Endometrial microvascular endothelial cells (primary cell): ENCODE measurements around the gene CACNB4. TPM values are rescaled to one million over a fixed set of nuclear protein-coding genes. Genes with fewer than 3 reads are reported as not detected.

ENCODE experiments used
- in situ Hi-C: cut with HindIII; loops from 2 replicates; pipeline ENCODE4 v1.10.0; 2017; ENCODE audit warnings: low sequenced_read_pairs, low pct_unique_long_range_greater_than_20kb; ENCODE audit errors: inconsistent ontology term
- total RNA-seq: library from RNA; depleted of rRNA; stranded (reverse); fragments of >200 nt; gene quantifications from one replicate; pipeline ENCODE4 v1.2.3, GENCODE V29; 2015; ENCODE audit errors: inconsistent ontology term

The CACNB4 gene
- total RNA-seq, 1 donor from 2014 or later, result not detected

DNA sequence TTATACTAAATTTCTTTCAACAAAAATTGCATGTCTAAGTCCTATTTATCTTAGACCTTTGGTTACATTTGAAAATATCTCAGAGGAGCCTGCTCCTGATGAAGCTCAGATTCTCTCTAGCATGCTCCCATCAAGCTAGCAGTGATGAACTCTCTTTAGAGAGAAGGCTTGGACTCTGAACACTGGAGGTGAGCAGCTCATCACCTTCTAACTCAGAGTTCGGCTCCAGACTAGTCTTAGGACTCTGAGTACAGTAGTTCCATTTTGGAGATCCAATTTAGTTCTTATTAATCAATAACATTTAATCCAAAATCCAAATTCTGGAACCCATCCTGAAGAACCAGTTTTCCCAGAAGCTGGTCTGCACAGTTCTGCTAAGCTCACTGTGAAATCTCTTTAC is 107.8 kb downstream of the CACNB4 start:
- in situ Hi-C loops, result no loop called here

DNA sequence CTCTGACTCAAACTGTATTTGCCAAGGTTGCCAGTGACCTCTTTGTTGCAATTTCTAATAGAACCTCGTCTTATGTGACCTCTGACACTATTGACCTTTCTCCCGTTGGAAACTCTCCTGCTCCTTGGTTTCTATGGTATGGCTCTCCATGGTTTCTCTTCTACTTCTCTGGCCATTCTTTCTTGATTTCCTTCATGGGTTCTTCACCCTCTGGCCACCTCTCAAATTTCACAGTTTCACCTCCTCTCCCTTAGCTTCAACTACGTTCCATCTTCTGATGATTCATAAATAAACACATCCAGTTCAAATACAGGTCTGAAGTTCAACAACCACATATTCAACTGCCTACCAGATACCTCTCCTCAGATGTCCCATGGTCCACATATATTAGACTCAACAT is 109.5 kb downstream of the CACNB4 start:
- in situ Hi-C loops, result no loop called here

DNA sequence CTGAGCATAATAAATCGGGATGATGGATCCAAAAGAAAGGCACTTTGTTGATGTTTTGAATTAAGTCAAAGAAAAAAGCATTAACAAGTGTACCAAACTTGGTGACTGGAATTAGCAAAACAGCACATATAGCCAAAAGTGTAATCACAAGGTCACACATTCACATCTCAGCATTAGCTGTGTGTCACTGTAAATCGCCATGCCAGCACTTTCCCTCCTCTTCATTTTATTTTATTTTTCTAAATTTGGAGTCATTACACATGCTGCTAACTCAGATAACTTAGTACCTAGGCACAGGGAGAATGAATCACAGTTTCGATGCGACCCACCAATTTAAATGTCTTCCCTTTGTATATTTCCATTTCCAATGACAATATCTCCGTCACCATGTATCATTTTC is 111.4 kb downstream of the CACNB4 start:
- in situ Hi-C loops, result no loop called here

DNA sequence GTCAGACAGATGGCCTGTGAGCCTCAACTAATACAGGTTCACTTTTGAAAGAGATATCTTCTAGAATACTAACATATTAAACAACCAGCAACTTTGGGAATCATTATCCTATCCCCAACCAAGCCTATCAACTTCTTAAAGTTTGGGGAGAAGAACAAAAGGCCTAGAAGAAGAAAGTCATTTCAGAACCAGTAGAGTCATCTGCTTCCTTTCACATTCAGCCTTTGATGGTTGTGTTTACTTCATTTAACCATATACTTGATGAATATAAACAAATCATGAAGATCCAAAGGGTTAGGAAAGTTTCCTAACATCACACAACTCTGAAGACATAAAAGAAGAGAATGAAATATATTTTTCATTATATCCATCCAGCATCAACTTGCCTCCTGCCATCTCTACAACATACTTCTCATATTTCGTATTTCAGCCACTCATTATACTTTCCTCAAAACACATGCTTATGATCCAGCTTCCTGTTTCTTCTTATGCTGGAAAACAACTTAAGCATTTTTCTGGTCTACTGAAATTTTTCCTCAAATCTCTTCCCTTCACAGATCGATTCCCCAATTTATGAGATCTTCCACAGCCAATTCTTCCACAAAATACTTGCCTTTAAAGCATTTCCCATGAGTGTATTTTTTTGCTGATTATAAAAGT is 114.3 kb downstream of the CACNB4 start:
- in situ Hi-C loops, result no loop called here

DNA sequence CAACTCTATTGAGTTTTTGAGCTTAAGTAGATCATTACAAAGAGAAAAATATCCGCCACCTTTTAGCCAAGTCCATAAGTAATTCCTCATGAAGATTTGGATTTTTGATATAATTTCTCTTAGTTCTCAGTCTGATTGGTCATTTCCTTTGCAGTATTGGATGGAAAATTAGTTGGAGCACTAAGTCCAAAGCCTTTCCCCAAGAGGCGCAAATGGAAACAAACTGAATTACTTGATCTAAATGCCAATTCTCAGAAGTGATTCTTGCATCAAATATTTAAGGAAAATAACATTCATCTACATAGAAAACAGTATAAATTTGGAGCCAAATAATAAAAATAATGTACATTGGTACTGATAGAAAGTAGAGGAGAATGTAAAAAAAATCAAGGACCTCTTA is 115.6 kb downstream of the CACNB4 start:
- in situ Hi-C loops, result no loop called here

DNA sequence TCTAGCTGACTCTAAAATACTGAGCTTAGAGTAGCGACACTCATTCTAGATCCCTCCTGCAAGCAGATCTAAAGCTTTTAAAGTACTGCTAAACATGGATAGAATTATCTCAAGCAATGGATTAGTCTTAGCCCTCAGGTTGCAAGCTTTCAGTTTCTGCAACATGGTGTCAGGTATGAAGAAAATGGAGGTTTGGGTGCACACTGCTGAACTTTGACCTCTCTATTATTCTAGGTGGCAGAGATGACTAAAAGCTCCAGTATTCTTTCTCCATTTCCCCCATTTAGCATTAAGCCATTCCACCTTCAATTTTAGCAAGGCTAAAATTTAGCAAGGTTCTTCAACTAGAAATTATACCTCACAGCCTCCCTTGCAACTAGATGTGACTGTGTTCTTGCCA is 117.0 kb downstream of the CACNB4 start:
- in situ Hi-C loops, result no loop called here

DNA sequence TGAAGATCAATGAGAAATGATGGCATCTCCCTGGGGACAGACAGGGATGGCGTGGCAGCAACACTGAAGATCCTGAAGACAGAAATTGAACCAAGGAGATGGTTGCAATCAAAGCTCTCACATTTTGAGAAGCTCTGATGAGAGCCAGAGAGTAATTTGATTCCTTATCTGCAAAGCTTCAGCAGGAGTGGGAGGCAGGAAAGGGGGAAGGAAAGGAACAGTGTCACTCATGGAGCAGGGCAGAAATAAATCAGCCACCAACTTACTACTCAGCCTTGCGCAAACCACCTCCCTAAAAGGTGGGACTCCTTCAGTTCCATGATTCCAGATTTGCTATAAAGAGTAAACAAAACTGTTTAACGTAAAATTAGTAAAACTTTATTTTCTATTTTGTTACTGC is 119.2 kb downstream of the CACNB4 start:
- in situ Hi-C loops, result no loop called here

DNA sequence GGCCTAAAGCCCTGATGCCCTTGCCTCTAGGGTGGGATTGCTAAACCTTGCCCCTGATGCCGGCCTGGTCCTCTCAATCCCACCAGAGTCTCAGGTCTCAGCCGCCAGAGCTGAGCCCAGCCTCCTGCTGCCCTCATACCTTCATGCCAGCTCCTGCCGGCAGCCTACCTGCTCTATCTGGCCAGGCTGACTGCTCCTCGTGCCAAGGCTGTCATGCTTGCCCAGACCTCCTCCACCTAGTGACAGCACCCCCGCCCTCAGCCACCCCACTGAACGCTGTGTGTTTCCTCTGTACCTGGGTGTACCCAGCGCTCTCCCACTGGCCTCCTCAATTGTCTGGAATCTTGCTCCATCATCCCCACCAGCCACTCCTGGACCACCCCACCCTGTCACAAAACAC is 120.1 kb downstream of the CACNB4 start:
- in situ Hi-C loops, result no loop called here

DNA sequence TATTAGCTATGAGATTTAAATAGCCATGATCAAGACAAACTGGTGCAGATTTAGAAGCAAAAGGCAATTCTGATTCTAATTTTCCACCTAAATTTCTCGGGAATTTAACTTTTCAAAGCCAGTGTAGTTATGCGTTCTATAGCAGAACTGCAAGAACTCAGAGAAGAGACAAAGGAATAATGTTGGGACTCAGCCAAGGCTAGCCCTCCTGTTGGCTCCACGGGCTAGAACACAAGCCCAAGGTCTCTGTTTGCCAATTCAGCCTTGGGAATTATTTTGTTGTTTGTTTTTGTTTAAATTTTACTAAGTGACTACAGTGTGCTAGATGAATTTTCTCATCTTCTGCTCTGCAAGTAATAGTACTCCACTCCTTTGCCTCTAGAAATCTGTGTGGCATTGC is 121.2 kb downstream of the CACNB4 start:
- in situ Hi-C loops, result no loop called here

DNA sequence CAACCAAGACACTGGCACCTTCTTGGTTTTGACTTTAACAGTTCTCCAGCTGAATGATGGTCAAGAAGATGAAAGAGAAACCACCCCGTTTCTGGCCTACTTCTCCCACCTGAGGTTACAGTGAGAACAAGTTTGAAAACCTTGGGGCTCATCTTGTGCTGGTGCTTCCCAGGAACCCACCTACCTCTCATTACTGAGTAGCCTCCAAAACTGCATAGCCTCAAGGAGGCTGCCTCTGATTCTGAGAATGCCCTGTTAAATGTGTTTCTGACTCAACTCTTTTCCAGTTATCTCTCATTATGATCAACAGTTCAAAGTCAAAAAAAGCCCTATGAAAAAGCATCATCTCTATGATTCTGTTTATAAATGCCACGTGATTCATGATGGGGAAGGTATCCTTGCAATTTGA is 121.9 kb downstream of the CACNB4 start:
- in situ Hi-C loops, result no loop called here

DNA sequence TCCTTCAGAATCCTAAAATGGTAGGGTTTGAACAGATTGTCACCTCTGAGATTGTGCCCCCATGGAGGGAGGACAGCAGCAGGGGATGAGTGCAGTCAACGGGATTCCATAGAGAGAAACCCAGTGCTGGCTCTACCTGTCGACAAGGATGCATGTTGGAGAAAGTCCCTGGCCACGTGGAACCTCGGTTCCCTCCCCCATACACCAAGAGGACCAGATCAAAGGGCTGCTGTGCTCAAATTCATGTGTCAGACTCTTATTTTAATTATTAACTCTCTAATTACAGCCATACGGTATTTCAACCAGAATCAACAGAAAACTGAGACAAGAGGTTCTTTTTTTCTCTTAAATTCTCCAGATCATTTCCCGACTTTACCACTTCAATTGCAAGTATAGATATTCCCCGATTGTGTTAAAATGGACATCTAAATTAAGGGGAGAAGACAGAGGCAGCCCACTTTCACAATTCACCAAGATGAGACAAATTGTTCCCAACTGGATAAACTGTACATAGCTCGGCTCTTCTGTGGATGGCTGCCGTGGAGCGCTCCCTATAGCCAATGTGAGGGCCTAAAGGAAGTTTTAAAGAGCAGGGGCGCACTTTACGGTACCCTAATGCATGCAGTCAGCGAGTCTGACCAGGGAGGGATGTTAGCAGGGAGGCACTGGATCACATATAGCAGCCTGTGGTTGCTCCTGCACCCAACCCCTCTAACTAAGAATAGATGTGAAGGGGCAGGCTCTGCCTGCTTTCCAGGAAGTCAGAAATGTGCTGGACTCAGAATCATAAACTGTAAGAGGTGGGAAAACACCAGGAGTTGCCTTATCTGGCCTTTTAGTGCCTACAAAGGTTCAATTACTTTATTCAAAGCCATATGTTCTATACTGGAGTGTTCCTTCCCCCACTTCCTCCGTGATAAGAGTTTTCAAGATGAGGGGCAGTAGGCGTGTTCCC is 123.1 kb downstream of the CACNB4 start:
- in situ Hi-C loops, result no loop called here

DNA sequence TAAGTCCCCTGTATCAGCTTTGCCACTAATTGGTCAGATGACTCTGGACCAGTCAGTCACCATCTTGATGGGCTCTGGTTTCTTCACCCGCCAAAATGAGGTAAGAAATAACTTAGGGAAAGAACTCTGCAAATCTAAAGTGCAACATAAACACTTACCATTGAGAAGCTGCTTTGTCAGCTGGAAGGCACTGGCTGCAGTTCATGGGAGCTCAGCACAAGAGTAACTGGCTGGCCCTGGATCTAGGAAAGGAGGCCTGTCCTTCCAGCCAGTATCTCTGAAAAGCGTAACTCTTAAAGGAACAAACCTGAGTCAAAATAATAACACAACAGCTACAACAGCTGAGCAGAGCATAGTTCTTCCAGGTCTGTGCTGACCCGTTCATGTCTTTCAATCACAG is 123.9 kb downstream of the CACNB4 start:
- in situ Hi-C loops, result no loop called here

DNA sequence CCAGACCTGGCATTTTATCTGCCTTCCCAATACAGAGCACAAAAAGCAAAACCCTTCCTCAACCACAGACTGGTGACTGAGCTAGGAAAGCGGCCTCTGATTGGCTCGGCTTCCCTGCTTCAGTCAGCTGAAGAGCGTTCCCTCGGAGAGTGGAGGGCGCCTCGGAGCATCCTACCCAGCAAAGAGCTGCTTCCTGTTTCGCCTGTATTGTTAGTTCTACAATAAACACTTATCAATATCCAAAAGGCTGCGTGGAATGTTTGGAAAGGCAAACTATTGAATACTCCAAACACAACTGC is 125.0 kb downstream of the CACNB4 start:
- in situ Hi-C loops, result no loop called here

DNA sequence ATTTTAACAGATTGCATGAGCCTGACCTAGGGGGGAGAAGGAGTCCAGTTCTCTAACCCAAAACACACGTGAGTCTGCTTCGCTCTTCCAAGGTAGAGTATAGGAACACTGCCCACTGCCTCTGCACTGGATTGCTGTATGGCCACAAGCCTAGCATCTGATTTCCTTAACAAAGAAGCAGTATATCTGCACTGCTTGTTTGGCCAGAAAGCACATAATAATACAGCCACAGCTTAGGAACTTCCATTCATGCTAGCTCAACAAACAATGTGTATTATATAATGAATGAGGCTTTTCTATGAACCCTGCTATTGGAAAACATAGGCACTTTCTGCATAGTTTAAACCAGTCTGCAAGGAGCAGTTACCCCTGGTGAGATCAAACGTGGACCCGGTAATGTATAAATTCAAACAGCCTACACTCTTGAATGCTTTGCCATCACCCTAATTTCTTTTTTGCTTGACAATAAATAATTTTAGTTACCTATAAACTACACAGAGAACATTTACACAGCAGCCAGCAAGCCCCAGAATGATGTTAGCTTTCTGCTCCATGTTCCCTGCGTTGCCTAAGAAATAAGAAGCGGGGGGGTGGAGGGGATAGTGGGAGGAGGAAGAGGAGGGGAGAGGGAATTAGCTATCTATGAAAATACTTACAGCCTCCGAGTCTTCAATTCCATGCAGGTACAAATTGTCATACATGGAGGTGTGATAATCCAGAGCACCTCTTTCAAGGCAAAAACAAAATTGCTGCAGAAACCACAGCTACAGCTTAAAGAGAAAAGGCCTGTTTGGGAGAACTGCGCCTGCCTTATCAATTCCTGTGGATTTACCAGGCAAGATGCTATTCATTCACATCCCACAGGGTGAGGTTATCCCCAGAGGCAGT is 125.6 kb downstream of the CACNB4 start:
- in situ Hi-C loops, result no loop called here

DNA sequence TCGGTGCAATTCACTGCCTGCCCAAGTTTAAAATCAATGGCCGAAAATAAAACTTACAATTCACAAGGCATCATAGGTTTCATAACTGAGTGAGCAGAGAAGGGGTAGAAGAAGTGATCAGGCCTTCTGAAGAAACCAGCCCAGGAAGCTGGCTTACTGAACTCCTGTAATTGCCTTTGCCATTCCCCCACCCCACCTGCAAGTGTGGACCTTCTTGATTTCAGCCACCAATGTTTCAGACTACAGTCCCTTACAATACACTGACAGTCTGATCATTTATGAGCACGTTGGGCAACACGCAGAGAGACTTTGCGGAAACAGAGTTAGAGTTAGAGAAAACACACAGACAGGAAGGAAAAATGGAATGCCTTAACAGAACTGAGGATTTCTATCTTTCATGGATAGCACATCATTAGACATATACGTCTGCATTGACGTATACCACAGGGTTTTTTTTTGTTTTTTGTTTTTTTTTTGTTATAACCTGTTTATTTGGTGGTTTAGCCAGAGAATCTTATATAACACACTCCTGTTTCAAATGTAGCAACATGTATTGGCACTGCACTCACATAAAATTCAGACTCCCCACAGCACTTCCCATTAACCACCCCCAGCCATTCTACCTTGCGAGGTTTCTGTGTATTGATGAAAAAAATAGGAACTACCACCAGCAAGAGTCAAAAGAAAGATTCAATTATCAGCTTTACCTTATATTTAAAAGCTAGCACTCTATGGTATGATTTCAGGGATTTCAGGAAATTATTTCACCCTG is 126.4 kb downstream of the CACNB4 start:
- in situ Hi-C loops, result no loop called here

DNA sequence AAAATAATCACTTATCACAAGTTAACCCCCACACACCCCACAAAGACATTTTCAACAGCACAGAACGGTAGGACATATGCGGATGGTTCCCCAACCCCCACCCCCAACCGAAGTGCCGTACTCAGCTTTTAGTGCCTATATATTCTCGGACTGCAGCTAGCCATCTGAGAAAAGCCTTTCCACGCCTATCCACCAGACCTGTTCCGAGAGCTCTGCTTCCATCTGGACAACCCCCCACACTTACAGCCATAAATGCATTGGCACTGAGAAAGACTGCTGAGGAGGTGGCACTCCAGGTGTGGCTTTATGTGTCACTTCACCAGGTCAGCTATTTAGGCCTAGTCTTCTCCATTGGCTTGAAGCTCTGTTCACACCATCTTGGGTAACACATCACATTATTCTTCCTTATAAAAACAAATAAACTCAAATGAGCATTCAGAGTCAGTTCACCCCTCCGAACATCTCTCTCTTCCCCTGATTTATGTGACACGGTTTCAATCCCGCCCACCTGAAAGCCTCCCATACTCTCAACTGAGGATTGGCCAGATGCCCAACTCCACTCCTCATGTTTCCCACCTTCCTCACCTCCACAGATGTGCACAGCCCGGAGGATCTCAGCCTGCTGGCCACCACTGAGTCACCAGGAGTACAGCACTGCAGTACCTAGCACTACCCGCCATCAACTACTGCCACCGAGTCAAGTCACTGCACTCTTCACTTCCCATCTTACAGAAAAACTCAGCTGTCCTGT is 127.4 kb downstream of the CACNB4 start:
- in situ Hi-C loops, result no loop called here

DNA sequence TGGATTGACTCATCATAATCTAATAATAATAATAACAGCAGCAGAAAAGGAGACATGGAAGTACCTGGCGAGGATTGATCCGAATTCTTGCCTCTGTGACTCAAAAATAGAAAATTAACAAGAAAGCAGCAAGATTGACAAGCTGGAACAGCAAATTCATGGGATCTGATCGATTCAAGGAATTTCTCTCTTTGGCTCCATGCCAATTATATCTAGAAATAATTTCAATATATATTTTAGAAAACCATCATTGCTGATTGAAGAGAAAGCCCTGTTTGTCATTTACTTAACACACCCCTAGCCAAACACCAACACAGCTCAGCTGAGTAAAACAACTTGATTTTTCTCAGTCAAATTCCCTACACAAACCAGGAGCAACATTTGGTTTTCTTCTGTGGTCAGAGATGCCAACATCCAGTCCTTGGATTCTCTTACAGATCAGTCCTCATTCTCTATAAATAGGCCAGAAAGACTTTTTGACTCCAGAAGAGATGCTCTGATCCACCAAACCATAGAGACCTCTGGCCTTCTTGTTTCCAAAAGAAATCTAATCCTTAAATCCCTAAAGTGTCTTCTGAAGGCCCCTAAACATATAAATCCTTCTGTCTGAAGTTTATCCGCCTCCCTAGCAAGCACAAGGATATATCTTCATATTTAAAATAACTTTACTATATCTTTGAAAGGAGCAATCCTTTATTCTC is 129.9 kb downstream of the CACNB4 start:
- in situ Hi-C loops, result no loop called here
